GM21717 (cell line): ENCODE results near the gene SPATA4.

Experiments used
- ATAC-seq: cut with Tn5 transposase; IDR thresholded peaks from one replicate; pipeline ENCODE4 v1.9.1; 2021; ENCODE audit warnings: mild to moderate bottlenecking, moderate library complexity; ENCODE audit not compliant: unreplicated experiment

The SPATA4 gene

GRCh38 chr4:176189891-176190795 lies 5.2 kb downstream of the SPATA4 start:
- ATAC-seq, result no peak

GRCh38 chr4:176188654-176189053 lies 6.7 kb downstream of the SPATA4 start:
- ATAC-seq, result no peak

GRCh38 chr4:176187624-176188023 lies 7.8 kb downstream of the SPATA4 start:
- no peak for ATAC-seq

GRCh38 chr4:176186671-176187395 lies 8.6 kb downstream of the SPATA4 start:
- ATAC-seq, result no peak

GRCh38 chr4:176186067-176186466 lies 9.3 kb downstream of the SPATA4 start:
- ATAC-seq, result no peak

- no peak for ATAC-seq
These were observed 10.3 kb downstream of the SPATA4 start for GRCh38 chr4:176185051-176185450.

- no peak for ATAC-seq
These were observed 32.3 kb downstream of the SPATA4 start for GRCh38 chr4:176163041-176163440.

GRCh38 chr4:176156656-176157055 lies 38.7 kb downstream of the SPATA4 start:
- no peak for ATAC-seq

- ATAC-seq, result no peak
These were observed 42.3 kb downstream of the SPATA4 start for GRCh38 chr4:176153124-176153523.

GRCh38 chr4:176150704-176151103 lies 44.7 kb downstream of the SPATA4 start:
- no peak for ATAC-seq

GRCh38 chr4:176150356-176150682 lies 45.1 kb downstream of the SPATA4 start:
- ATAC-seq, result peak; percentile 55

GRCh38 chr4:176149680-176150355 lies 45.6 kb downstream of the SPATA4 start:
- ATAC-seq, result no peak

GRCh38 chr4:176142253-176142652 lies 53.1 kb downstream of the SPATA4 start:
- ATAC-seq, result no peak

- ATAC-seq, result no peak
These were observed 55.9 kb downstream of the SPATA4 start for GRCh38 chr4:176139518-176139917.

GRCh38 chr4:176137631-176138030 lies 57.8 kb downstream of the SPATA4 start:
- ATAC-seq, result no peak

- peak; percentile 66 for ATAC-seq
These were observed 60.7 kb downstream of the SPATA4 start for GRCh38 chr4:176134670-176135069.
